ENCODE measurements around the gene PKN1.

- no peak for TF ChIP-seq CTCF (conservative IDR thresholded peaks at IDR 0.05; ENCODE audit: low read depth in 2 of 2)
- no peak for TF ChIP-seq POLR2AphosphoS5 (IDR thresholded peaks at IDR 0.05; ENCODE audit: low read depth)
- no peak for TF ChIP-seq EZH2 (IDR thresholded peaks at IDR 0.05; ENCODE audit: low read depth, unreplicated experiment)
- TF ChIP-seq ETS1 (IDR thresholded peaks at IDR 0.05), result no peak
- TF ChIP-seq REST (IDR thresholded peaks at IDR 0.05; ENCODE audit: unreplicated experiment), result no peak
- TF ChIP-seq ZNF114 (CRISPR knock-in tag; IDR thresholded peaks at IDR 0.05), result no peak
- TF ChIP-seq EZH2phosphoT487 (IDR thresholded peaks at IDR 0.05; ENCODE audit: unreplicated experiment), result no peak
- TF ChIP-seq JUNB (IDR thresholded peaks at IDR 0.05; ENCODE audit: unreplicated experiment), result no peak
- no peak for TF ChIP-seq CREB1 (CRISPR knock-in tag; IDR thresholded peaks at IDR 0.05; ENCODE audit: low read depth)
These were observed 45.0 kb downstream of the PKN1 start for GRCh38 chr19:14478113-14478545.
